Gastroesophageal sphincter (tissue), 3 donors: ENCODE results near the gene QPCT.

ENCODE experiments used
- CTCF ChIP-seq, 4 experiments: fragments of 200-600 bp in 2 of 4; fragments of 450-650 bp in 2 of 4; sonication (generic) in 1 of 4; IDR thresholded peaks; one replicate each; pipeline ENCODE4 v1.5.1; 2017 to 2019; ENCODE audit warnings: antibody characterized with exemption in 4 of 4, mild to moderate bottlenecking in 2 of 4, moderate library complexity in 2 of 4
- POLR2AphosphoS5 ChIP-seq: sonication (generic); formaldehyde crosslinking; IDR thresholded peaks from one replicate; pipeline ENCODE4 v1.6.1; 2017; ENCODE audit warnings: antibody characterized with exemption

DNA sequence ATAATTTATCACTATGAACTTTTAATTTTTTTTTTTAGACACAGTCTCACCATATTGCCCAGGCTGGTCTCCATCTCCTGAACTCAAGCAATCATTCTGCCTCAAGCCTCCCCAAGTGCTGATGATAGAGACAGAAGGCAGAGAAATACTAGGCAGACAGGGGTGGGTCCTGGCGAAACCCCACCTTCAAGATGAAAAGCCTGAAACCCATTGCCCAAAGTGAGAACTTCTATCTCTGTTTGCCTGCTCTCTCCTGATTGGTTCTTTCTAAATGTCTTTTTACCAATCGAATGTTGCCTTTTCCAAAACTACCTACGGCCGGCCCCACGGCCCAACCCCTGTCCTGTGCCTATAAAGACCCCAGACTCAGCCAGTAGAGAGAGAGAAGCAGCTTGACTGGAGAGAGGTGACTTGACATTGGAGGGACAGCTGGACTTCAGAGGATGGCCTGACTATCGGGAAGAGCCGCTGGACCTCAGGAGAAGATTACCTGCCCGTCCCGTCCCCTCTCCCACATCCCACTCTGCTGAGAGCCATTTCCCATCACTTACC is 41.7 kb upstream of the QPCT start:
- TF ChIP-seq POLR2AphosphoS5, result no peak
- TF ChIP-seq CTCF (IDR thresholded peaks at IDR 0.05), result no peak
